ENCODE data around the gene ADAM8.
"Not testable (repeated sequence)": the region's sequence is repeated elsewhere in the genome, so short reads cannot be mapped to it uniquely, and the experiment has no call there.

The ADAM8 gene

DNA sequence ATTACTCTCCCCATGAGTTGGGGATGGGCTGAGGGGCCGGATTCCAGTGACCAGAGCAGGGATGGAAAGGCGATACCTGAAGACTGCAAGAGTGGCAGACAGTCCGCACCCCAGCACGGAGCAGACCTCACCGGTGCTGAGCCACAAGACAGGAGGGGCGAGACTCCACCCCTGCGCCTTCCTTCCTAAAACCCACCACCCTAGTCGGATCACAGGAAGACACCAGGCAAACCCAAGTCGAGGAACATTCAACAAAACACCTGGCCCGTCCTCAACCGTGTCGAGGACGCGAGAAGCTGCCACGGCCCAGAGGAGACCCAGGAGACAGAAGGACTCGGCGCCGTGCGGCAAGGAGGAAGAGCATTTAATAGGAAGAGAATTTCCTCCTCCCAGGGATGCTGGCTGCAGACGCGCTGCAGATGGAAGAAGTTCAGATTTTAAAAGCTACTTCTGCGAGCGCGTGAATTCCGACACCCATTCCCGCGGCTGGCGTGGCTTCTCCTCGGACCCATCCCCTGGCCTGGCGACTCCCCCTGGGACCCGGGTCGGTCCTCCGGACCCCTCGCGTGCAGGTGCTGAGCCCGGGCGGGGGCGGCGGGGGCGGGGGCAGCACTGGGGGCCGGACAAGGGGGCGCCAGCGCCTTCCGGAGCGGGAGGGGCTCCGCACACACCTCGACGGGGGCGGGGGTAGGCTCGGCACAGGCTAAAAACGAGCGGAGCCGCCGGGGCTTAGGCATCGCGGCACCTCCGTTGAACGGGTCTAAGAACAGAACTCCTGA lies 47.2 kb downstream of the ADAM8 start:
- no peak for DNase-seq

DNA sequence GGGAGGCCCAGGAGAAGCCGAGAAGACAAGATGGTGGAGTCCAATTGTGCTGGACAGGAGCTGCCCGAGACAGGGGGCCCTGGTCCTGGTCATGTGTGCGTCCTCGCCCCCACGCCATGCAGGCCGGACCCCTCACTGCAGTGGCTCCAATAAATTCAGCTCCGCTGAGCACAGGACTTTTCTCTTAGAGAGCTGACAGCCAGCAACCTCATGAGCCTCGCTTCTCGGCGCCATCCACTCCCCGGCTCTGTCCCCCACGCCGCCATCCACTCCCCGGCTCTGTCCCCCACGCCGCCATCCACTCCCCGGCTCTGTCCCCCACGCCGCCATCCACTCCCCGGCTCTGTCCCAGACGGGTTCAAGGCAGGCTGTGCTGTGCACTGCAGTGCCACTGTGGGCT lies 49.4 kb downstream of the ADAM8 start:
- no peak for DNase-seq

DNA sequence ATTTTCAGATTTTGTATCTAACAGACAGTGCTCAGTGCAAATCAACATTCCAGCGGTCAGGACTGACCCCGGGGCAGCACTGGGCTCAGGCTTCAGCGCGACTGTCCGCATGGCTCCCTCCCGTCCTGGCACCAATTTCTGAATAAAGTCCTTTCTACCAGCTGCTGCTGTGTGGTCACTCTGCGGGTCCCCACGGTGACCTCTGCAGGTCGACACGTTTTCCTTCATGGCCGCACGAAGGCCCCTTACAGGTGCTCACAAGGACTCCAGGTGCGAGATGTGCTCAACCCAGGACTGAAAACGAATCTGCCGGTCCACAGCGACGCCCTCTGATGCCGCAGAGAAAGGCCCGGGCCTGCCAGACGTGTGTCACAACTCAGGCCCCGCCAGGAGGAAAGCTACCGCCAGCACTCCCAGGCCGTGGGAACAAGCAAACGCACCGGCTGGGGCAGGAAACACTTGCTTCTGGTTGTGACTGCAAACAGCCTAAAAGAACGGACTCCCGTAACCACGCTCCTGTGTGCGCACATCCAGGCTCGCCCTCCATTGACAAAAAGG lies 50.3 kb downstream of the ADAM8 start:
- no peak for DNase-seq

DNA sequence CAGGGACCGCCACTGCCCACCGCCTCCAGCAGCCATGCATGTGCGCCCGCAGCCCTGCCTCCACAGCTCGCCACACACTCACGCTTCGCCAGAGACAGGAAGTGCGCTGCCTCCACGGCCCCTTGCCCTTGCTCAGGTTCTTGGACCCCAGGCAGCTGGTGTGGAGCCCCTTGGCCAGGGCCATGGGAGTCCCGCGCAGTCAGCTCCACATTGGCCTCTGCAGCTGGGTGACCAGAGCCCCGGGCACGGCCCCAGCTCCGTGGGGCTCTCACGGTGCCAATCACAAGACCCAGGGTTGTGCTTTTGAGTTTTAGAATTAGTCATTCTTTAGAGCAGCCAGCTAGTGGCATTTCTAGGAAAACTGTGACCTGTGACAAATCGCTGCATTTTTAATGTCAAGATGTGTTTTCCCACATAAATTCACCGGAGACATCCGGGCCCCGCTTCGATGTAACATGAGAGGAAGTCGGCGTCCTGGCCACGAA lies 50.9 kb downstream of the ADAM8 start:
- DNase-seq: no peak

DNA sequence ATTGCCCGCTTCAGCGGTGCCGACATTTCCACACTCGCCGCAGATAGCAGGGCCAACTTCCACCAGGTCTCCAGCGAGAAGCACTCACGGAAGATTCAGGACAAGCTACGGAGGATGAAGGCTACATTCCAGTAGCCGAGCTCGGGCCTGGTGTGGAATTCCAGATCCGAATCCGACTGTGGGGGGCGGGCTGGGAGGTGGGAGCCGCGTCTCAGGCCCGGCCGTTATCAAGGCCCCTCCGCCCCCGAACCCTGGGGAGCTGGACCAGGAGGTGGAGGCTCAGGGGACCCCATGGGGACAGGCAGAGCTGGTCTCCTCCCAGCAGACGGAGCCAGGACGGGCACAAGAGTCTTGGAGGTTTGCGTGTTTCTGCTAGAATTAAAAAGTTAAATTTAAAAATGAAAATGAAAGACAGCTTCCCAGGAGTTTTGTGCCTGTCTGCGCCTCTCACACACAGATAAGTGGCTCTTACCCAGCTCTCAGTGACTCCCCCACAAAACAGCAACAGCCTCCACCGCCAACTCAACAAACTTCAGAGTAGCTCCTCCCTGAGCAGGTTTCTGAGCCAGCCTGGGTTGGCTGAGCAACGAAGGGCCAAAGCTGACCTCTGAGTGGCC lies 51.8 kb downstream of the ADAM8 start:
- DNase-seq: no peak

DNA sequence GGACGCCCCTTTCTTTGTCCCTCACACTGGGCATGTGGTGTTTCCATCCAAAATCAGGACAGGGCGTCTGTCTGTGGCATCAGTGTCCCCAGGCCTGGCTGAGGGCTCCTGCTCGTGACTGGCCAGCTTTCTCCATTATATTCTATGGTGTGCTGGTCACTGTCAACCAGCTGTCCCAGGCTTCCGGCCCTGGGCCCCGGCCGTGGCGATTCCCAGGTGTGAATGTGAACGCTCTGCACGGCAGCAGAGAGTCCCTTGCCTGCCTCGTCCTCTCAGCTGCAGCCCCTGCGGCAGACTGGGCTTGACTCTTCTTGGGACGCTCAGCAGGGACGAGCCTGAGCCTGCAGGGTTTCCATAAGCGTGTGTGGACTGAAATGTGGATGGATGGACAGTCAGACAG lies 52.6 kb downstream of the ADAM8 start:
- DNase-seq: no peak

DNA sequence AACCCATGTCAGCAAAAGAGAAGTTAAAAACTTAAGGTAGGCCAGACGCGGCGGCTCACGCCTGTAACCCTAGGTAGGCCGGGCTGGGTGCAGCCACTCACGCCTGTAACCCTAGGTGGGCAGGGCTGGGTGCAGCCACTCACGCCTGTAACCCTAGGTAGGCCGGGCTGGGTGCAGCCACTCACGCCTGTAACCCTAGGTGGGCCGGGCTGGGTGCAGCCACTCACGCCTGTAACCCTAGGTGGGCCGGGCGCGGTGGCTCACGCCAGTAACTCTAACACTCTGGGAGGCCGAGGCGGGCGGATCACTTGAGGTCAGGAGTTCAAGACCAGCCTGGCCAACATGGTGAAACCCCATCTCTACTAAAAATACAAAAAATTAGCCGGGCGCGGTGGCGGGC lies 54.9 kb downstream of the ADAM8 start:
- DNase-seq: not testable (repeated sequence)

DNA sequence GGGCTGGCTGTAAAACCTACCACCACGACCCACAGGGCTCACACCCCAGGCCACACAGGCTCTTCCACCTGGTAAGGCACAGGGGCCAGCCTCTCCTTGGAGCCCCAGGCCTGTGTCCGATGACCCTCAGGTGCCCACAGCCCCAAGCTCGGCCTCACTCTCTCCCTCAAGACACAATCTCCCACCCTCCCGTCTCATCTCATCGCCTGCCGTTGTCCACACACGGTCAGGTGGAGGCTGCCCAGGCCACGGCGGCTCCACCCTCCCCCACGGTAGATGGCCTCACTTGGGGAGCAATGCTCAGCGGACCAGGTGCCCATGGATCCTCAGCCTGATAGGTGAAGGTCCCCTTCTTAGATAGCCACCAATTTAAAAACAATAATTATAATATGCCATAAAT lies 55.3 kb downstream of the ADAM8 start:
- DNase-seq: no peak

DNA sequence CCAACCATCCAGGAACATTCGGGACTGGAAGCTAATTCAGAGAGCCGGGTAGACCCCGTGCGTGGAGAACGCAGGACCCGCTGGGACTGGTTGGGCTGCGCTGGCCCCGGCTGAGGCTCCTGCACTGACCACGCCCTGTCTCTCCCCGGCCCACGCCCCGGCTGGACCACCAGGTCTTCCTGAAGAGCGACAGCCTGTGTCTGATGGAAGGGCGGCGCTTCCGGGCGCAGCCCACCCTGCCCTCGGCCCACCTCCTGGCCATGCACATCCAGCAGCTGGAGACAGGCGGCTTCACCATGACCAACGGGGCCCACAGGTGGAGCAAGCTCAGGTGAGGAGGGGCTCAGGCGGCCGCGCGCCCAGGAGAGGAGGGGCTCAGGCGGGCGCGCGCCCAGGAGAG lies 56.9 kb downstream of the ADAM8 start:
- no peak for DNase-seq

DNA sequence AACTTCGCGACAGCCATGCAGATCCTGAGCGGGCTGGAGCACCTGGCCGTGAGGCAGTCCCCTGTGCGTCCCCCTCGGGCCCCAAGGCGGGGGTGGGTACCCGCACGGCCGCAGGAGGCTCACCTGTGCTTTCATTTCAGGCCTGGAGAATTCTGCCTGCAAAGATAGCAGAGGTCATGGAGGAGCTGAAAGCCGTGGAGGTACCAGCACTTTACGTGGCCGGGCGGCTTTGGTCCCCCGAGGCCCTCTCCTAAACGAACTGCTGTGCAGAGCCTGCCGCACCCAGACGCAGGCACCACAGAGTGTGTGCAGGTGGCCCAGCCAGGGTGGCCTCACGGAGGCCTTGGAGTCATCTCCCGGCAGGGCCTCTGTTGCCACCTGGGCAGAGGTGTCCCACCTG lies 57.8 kb downstream of the ADAM8 start:
- DNase-seq: no peak

DNA sequence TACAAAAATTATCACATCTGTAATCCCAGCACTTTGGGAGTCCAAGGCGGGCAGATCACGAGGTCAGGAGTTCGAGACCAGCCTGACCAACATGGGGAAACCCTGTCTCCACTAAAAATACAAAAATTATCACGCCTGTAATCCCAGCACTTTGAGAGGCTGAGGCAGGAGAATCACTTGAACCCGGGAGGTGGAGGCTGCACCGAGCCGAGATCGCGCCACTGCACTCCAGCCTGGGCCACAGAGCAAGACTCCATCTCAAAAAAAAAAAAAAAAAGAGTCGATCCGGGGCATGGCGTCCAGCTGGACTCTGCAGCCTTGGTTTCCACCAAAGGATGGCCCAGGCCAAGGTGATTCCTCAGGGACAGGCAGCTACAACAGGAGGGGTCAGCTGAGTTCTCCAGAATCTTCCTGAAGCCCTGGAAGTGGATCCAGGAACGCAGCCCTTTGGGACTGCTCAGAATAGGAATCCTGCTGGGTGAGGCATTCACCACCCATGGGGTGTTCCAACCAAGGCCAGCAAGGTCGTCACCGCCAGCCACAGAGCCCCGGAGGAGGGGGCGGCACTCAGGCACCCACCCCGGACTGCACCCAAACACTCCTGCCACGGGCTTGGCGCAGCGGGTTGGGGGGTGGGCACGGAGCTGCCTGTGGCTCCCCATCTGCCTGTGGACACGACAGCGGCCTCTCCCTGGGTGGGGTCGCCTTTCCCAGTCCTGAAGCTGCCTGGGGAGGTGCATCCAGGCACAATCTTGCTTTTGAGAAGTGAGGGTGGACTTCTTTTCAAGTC lies 58.7 kb downstream of the ADAM8 start:
- DNase-seq: no peak

DNA sequence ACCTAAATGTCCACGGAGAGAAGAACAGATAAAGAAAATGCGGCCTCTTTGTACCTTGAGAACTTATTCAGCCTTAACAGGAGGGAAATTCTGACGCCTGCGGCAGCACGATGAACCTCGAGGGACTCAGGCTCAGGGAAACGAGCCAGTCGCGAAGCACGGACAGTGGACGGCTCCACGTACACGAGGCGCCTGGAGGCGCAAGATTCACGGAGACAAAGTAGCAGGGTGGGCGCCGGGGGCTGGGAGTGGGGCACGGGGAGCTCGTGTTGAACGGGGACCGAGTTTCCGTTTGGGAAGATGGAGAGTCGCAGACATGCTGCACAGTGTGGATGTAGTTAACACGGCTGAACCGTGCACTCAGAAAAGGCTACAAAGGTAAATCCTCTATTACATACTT lies 59.9 kb downstream of the ADAM8 start:
- DNase-seq: no peak

DNA sequence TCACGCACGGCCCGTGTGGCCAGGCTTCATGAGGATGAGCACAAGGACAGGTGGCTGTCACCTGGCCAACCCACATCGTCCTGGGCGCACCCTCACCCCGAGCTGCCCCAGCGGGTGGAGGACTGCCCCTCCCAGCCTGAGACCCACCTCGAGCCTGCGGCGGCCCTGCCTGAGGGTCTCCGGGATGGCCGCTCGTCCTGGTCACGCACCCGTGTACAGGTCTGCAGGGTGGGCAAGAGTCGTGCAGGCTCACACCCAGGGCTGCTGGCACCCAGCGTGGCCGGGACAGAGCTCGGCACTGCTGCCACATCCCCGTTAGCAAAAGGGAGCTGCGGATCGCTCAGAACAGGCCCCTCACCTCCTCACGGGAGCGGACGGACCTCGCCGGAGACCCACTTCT lies 61.1 kb downstream of the ADAM8 start:
- DNase-seq: no peak

DNA sequence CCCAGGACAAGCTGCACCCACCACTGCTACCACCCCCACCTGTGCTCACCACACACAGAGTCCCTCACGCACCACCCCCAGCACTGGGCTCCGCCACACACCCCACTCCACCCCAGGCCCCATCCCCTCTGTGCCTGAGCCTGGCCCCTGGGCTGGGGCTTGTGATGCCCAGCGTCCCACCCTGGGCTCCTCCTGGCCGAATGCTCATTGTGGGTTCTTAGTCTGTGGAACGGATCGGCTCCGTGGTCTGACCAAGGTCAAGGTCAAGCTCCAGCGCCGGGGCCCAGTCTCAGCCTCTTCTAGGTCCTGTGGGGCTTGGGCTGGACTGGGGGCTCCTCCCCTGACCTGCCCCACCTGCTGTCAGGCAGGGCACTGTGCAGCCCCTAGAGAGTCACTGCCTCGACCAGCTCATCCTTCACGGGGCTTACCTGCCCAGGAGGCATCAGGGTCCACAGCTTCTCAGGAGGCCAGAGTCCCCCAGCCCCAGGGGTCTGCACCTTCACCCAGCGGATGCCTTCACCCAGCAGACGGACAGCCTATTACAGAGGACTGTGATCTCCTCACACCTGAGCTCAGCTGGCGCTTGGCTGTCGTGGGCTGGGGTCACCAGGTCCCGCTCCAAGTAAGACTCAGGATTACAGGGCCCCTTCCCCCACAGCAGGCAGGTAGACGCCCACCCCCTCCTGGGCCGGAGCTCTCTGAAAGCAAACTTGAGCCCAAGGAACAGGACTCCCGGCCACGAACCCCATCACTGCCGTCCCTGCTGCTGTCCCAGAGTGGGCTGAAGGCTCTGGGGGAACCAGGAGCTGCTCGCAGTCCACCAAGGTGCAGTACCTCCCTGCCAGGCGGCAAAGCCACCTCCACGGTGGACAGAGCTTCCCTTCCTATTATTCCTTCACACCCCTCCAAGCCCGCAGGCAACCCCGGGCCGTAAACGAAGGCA lies 61.9 kb downstream of the ADAM8 start:
- DNase-seq: no peak

DNA sequence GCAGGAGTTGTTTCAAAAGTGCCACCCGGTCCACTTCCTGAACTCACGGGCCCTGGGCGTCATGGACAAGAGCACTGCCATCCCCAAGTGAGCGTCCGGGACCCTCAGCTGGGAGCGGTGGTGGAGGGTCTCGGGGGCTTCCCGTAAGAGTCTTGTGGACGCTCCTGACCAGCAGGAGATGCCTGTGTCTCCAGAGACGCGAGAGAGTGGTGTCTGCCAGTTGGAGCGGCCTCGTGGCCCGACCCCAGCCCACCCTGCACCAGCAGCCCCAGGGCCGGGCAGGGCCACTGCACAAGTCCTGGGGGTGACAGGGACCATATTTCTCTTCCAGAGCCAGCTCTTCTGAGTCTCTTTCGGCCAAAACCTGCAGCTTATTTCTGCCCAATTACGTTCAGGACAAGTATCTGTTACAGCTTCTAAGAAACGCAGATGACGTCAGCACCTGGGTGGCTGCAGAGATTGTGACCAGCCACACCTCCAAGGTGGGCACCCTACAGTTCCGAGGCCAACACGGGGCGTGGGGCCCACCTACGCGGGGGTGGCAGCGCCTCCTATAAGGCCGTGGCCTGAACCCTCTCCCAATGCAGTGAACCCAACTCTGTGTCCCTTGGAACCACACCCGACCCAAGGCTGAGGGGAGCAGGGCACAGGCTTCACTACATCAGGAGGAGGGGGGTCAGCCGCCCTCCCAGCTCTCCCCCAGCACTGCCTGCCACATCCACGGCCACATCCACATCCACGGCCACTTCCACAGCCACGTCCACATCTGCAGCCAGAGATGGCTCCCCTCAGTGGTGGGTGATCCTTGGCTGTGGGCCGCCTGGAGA lies 62.8 kb downstream of the ADAM8 start:
- no peak for DNase-seq

DNA sequence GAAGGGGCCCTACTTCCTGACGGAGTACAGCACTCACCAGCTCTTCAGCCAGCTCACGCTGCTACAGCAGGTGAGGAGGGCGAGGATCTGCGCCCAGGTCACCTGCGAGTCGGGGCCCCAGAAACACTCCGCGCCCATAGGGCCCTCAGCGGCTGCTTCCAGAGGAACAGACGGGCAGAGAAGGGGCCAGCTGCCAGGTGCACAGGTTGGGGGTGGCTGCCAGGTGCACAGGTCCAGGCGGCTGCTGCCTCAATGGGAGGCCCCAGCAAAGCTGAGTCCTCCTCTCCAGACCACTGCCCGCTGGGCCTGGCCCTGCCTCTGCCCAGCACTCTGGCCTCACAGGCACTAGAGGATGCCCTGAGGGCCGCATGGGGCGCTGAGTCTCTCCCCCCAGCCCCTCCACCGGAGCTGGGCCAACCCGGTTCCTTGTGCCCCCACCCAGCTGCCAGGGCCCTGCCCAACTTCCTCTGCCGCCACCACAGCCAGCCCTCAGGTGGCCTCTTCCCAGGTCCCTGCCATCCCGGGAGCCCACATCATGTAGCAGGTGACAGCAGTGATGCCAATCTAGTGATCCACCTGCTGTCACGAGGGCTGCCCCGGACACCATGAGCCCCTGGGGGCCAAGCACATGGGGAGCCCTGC lies 63.7 kb downstream of the ADAM8 start:
- no peak for DNase-seq

Measured in fibroblast of upper back skin (primary cell).